Testis (tissue), 3 donors: ENCODE results near the gene CCDC50. TPM values are rescaled to one million over a fixed set of nuclear protein-coding genes. Genes with fewer than 3 reads are reported as not detected.

Source experiments
- DNase-seq: peaks from one replicate; pipeline ENCODE4 v3.0.0-alpha.2; 2019
- H3K27ac ChIP-seq, 2 donors: fragments of 200-600 bp; sonication (generic); one replicate each; pipeline ENCODE4 v1.5.1; 2019
- H3K27me3 ChIP-seq: fragments of 200-600 bp; sonication (generic); one replicate; pipeline ENCODE4 v1.5.1; 2019
- H3K36me3 ChIP-seq: fragments of 200-600 bp; sonication (generic); one replicate; pipeline ENCODE4 v1.5.1; 2017; ENCODE audit warnings: low read depth; ENCODE audit errors: missing control alignments
- H3K4me1 ChIP-seq: fragments of 200-600 bp; sonication (generic); one replicate; pipeline ENCODE4 v1.5.1; 2019
- H3K4me3 ChIP-seq, 2 donors: fragments of 200-600 bp; sonication (generic); one replicate each; pipeline ENCODE4 v1.5.1; 2017 to 2019
- H3K9me3 ChIP-seq: fragments of 200-600 bp; sonication (generic); one replicate; pipeline ENCODE4 v1.5.1; 2017
- POLR2A ChIP-seq: fragments of 450-650 bp; IDR thresholded peaks from one replicate; pipeline ENCODE4 v1.6.1; 2017; ENCODE audit warnings: antibody characterized with exemption, mild to moderate bottlenecking, moderate library complexity
- WGBS, 2 donors: methylation state at CpG; one replicate each; pipeline ENCODE4 v1.1.5; 2018; 5-methylcytosine and 5-hydroxymethylcytosine counted together
- intact Hi-C: fragments of 100-400 bp; cut with DNase I; formaldehyde crosslinking; loops from one replicate; pipeline ENCODE4 v1.15.1; 2023; ENCODE audit warnings: low total_unique reads
- polyA plus RNA-seq: library from polyadenylated mRNA; stranded (reverse); fragments of 350-450 nt; fragmentation: Illumina TruSeq; extraction: RNeasy Lipid Tissue Mini Kit (QIAGEN cat#74804); gene quantifications from one replicate; pipeline ENCODE4 v1.2.3, GENCODE V29; 2014; ENCODE audit warnings: low read depth, low replicate concordance; ENCODE audit not compliant: insufficient read depth
- total RNA-seq, 2 donors: library from RNA; depleted of rRNA; stranded (reverse); fragments of >200 nt; gene quantifications; one replicate each; pipeline ENCODE4 v1.2.3, GENCODE V29; 2016
- TF ChIP-seq, protein P1 (sequence below), 3 experiments: fragments of 450-650 bp in 2 of 3; fragments of 200-600 bp in 1 of 3; sonication (generic) in 1 of 3; IDR thresholded peaks; one replicate each; pipeline ENCODE4 v1.5.1; 2016 to 2019; ENCODE audit warnings: antibody characterized with exemption in 3 of 3, mild to moderate bottlenecking in 2 of 3, moderate library complexity in 1 of 3

The CCDC50 gene
- total and polyA plus RNA-seq, 3 donors from 2014 or later, result 65.0 to 69.9 (median 68.2) TPM

DNA sequence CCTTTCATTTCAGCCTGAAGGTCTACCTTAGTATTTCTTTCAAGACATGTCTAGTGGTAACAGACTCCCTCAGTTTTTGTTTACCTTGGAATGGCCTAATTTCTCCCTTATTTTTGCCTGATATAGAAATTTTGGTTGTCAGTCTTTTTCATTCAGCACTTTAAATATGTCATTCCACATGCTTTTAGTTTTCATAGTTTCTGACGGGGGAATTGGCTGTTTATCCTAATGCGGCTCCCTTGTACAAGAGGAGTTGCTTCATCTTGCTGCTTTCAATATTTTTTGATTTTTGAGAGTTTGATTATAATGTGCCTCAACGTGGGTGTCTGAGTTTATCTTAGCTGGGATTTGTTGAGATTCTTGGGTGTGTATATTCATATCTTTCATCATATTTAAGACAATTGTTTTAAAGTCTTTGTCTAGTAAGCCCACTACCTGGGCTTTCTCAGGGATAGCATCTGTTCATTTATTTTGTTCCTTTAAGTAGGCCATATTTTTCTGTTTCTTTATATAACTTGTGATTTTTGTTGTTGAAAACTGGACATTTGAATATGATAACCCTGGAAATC, 80.7 kb downstream of the CCDC50 start:
- no peak overlapping the region for H3K4me3 ChIP-seq
- intact Hi-C loops, result no loop called here
- DNase-seq, result no peak
- TF ChIP-seq POLR2A, result no peak
- no peaks in the 10 kb centered on the region for H3K9me3 ChIP-seq
- H3K27ac ChIP-seq, result no peak overlapping the region
- no peaks in the 10 kb centered on the region for H3K27me3 ChIP-seq
- 90 to 96% methylated on average over 3 of the region's 3 CpGs for whole genome bisulfite sequencing, 2 donors
- H3K36me3 ChIP-seq, result no peaks in the 10 kb centered on the region
- H3K4me1 ChIP-seq, result no peaks in the 10 kb centered on the region

DNA sequence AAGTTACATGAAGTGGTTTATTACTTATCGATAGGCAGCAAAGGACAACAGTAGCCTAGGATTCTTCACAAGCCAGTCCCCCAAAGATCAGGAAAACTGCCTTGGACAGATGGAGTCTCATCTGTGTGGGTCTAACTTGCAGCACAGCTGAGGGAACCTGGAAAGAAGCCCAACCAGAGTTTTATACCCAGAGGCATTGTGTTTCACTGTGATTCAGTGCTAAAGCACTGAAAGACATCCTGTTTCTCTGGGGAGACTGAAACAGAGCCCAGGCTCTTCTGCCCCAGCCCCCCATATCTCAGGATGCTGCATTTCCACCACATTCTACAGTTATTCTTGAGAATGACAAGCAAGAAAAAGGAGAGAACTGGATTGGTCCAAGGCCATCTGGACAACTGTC, 83.6 kb downstream of the CCDC50 start:
- no peak for TF ChIP-seq POLR2A
- TF ChIP-seq, protein P1, sequence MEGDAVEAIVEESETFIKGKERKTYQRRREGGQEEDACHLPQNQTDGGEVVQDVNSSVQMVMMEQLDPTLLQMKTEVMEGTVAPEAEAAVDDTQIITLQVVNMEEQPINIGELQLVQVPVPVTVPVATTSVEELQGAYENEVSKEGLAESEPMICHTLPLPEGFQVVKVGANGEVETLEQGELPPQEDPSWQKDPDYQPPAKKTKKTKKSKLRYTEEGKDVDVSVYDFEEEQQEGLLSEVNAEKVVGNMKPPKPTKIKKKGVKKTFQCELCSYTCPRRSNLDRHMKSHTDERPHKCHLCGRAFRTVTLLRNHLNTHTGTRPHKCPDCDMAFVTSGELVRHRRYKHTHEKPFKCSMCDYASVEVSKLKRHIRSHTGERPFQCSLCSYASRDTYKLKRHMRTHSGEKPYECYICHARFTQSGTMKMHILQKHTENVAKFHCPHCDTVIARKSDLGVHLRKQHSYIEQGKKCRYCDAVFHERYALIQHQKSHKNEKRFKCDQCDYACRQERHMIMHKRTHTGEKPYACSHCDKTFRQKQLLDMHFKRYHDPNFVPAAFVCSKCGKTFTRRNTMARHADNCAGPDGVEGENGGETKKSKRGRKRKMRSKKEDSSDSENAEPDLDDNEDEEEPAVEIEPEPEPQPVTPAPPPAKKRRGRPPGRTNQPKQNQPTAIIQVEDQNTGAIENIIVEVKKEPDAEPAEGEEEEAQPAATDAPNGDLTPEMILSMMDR (IDR thresholded peaks at IDR 0.05), result no peak
- Histone ChIP-seq H3K27ac (no peak overlapping the region), H3K36me3 (no peaks in the 10 kb centered on the region), H3K4me1 (no peaks in the 10 kb centered on the region), H3K4me3 (no peak overlapping the region), H3K27me3 (no peaks in the 10 kb centered on the region), H3K9me3 (no peaks in the 10 kb centered on the region)
- DNase-seq, result no peak
- intact Hi-C loops, result no loop called here
- 74 to 75% methylated on average over 1 of the region's 1 CpG for WGBS, 2 donors

DNA sequence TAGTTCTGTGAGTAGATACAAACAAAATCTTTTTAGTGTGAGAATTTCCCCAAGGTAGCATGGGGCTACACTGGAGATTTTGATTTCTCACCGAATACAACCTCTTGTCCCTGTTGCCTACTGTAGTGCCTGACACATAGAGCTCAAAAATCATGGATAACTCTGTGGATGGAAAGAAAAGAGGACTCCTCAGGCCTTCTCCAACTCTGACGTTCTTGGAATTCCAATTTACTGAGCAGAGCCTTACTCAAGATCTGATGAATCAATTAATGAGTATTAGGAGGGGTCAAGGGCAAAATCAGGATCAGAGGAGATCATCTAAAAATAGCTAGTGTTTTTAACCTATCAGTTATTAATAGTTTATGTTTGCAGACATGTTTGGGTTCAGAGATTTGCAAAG, 85.1 kb downstream of the CCDC50 start:
- 32 to 36% methylated on average over 2 of the region's 2 CpGs for WGBS, 2 donors
- intact Hi-C loops, result no loop called here
- no peak overlapping the region for H3K4me3 ChIP-seq
- no peaks in the 10 kb centered on the region for H3K4me1 ChIP-seq
- DNase-seq, result no peak
- no peaks in the 10 kb centered on the region for H3K9me3 ChIP-seq
- no peaks in the 10 kb centered on the region for H3K27me3 ChIP-seq
- H3K27ac ChIP-seq, result no peak overlapping the region
- no peaks in the 10 kb centered on the region for H3K36me3 ChIP-seq
- no peak for TF ChIP-seq POLR2A
- TF ChIP-seq, protein P1 (IDR thresholded peaks at IDR 0.05), result no peak

DNA sequence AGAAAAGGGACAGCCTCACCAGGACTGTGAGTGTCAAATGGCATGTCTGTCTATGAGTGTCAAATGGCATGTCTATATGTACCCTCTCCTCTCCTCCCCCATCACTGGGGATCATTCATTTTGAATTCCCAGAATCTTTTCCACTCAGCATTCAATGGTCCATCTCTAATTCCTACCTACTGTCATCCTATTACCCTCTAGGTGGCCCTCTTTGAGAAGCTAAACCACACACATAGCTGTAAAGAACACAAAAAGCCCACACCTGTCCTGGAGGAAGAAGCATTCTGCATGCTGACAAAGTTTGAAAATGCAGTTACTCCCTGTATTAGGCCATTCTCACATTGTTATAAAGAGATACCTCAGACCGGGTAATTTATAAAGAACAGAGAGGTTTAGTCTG, 85.5 kb downstream of the CCDC50 start:
- Histone ChIP-seq H3K36me3 (no peaks in the 10 kb centered on the region), H3K4me1 (no peaks in the 10 kb centered on the region), H3K27me3 (no peaks in the 10 kb centered on the region), H3K27ac (no peak overlapping the region), H3K9me3 (no peaks in the 10 kb centered on the region), H3K4me3 (no peak overlapping the region)
- 93 to 100% methylated on average over 1 of the region's 1 CpG for WGBS, 2 donors
- DNase-seq, result no peak
- TF ChIP-seq POLR2A, result no peak
- TF ChIP-seq, protein P1 (IDR thresholded peaks at IDR 0.05), result no peak
- intact Hi-C loops, result no loop called here

DNA sequence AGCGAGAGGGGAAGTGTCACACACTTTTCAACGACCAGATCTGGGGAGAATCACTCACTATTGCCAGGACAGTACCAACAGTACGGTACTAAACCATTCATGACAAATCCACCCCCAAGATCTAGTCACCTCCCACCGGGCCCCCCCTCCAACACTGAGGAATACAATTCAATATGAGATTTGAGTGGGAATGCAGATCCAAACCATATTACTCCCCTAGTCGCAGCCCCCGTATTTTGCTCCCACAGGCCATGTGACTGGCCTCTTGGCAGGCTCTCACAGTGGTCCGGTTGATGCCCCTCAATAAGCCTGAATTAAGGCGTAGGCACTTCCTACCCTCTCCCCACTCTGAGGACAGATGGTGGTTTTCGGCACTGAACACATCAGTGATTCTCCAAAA, 86.4 kb downstream of the CCDC50 start:
- TF ChIP-seq, protein P1 (IDR thresholded peaks at IDR 0.05), result no peak
- TF ChIP-seq POLR2A, result no peak
- H3K4me1 ChIP-seq, result no peaks in the 10 kb centered on the region
- H3K4me3 ChIP-seq, result no peak overlapping the region
- WGBS, 2 donors, result 80 to 81% methylated on average over 8 to 9 of the region's 9 CpGs
- no peak for DNase-seq
- no peaks in the 10 kb centered on the region for H3K9me3 ChIP-seq
- H3K27me3 ChIP-seq, result no peaks in the 10 kb centered on the region
- intact Hi-C loops, result no loop called here
- no peak overlapping the region for H3K27ac ChIP-seq
- H3K36me3 ChIP-seq, result no peaks in the 10 kb centered on the region
